Uterus (tissue), 4 donors: ENCODE measurements around the gene VEPH1. TPM values are rescaled to one million over a fixed set of nuclear protein-coding genes. Genes with fewer than 3 reads are reported as not detected.

Experiments used
- DNase-seq, 2 donors: peaks; one replicate each; pipeline ENCODE4 v3.0.0-alpha.2; 2019 to 2020
- H3K27ac ChIP-seq, 2 donors: fragments of 200-600 bp; sonication (generic); 1 replicate in 1 of 2; 2 replicates in 1 of 2; pipeline ENCODE4 v1.5.1; 2016 to 2018
- H3K27me3 ChIP-seq, 2 donors: fragments of 200-600 bp; sonication (generic); one replicate each; pipeline ENCODE4 v1.5.1; 2018 to 2019; ENCODE audit warnings: control low read depth in 1 of 2
- H3K36me3 ChIP-seq, 2 donors: fragments of 200-600 bp; sonication (generic); one replicate each; pipeline ENCODE4 v1.5.1; 2019; ENCODE audit warnings: control low read depth in 1 of 2
- H3K4me1 ChIP-seq, 2 donors: fragments of 200-600 bp; sonication (generic); one replicate each; pipeline ENCODE4 v1.5.1; 2018 to 2019; ENCODE audit warnings: control low read depth in 1 of 2
- H3K4me3 ChIP-seq, 2 donors: fragments of 200-600 bp; sonication (generic); 1 replicate in 1 of 2; 2 replicates in 1 of 2; pipeline ENCODE4 v1.5.1; 2018 to 2019; ENCODE audit warnings: mild to moderate bottlenecking in 1 of 2
- H3K9me3 ChIP-seq, 2 donors: fragments of 200-600 bp; sonication (generic); one replicate each; pipeline ENCODE4 v1.5.1; 2019; ENCODE audit warnings: control low read depth in 1 of 2
- POLR2A ChIP-seq, 2 donors: fragments of 450-650 bp; IDR thresholded peaks; one replicate each; pipeline ENCODE4 v1.6.1; 2016; ENCODE audit warnings: antibody characterized with exemption in 2 of 2, mild to moderate bottlenecking in 1 of 2, moderate library complexity in 1 of 2
- intact Hi-C: fragments of 100-400 bp; cut with DNase I; formaldehyde crosslinking; loops from one replicate; pipeline ENCODE4 v1.15.1; 2023; ENCODE audit warnings: low total_unique reads
- total RNA-seq, 4 donors: library from RNA; depleted of rRNA in 3 of 4; stranded (reverse); fragments of >200 nt in 3 of 4; gene quantifications; one replicate each; pipeline versions ENCODE4 v1.1.0 to v1.2.4, GENCODE V29; 2014 to 2023
- TF ChIP-seq, protein P1 (sequence below), 4 experiments: fragments of 200-600 bp in 2 of 4; fragments of 450-650 bp in 2 of 4; sonication (generic) in 2 of 4; IDR thresholded peaks; one replicate each; pipeline ENCODE4 v1.5.1; 2016 to 2019; ENCODE audit warnings: antibody characterized with exemption in 4 of 4, mild to moderate bottlenecking in 2 of 4, moderate library complexity in 1 of 4
- donor health status: DM: yes; HTN: yes; CAD: no.

VEPH1 gene
- total RNA-seq, 4 donors from 2014 or later = 12.2 TPM; not detected in 3

DNA sequence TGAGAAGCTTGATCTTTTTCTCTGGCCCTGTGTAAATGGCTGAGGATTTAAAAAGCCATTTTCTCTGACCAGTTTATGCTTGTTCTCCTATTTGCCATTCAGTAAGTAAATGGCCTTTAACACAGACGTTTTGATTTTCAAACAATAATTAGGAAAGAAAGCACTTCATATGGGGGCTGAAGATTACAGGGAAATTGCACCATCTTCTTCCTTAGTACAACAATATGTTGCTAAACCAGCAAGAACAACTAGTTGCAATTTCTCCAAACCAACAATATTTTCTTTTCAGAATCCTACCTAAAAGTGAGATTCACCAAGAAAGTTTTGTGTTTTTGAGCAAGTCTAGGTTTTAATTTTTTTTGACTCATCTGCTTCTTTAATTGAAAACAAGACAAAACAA is 262.8 kb downstream of the VEPH1 start:
- intact Hi-C loops = no loop called here
- H3K4me3 ChIP-seq = no peak overlapping the region

DNA sequence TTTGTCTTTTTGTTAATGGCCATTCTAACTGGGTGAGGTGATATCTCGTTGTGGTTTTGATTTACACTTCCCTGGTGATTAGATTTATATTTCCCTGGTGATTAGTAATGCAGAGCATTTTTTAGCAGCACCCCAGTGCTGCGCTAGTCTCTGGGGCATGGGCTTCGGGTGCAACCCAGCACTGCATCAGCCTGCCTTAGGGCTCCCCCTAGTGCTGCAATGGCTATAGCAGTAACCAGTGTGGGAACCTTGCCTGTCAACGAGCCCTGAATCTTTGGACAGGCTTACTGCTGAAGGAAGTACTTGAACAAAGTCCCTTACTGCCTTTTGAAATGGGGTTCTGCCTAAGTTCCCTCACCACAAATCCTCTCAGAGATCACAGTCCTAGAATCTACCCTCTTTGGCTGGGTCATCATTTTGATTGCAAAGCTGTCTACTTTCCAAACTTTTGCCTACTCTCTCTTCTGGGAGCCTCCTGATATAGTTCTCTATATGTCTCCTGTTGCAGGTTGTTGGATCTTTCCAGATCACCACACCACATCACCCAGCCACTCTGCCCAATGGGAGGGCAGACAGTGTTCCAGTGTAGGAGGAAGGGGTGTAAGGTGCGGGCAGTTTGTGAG is 264.0 kb downstream of the VEPH1 start:
- TF ChIP-seq, protein P1, sequence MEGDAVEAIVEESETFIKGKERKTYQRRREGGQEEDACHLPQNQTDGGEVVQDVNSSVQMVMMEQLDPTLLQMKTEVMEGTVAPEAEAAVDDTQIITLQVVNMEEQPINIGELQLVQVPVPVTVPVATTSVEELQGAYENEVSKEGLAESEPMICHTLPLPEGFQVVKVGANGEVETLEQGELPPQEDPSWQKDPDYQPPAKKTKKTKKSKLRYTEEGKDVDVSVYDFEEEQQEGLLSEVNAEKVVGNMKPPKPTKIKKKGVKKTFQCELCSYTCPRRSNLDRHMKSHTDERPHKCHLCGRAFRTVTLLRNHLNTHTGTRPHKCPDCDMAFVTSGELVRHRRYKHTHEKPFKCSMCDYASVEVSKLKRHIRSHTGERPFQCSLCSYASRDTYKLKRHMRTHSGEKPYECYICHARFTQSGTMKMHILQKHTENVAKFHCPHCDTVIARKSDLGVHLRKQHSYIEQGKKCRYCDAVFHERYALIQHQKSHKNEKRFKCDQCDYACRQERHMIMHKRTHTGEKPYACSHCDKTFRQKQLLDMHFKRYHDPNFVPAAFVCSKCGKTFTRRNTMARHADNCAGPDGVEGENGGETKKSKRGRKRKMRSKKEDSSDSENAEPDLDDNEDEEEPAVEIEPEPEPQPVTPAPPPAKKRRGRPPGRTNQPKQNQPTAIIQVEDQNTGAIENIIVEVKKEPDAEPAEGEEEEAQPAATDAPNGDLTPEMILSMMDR (IDR thresholded peaks at IDR 0.05) = peak in 3 of 4 experiments; percentile 22 to 49 (median 27)
- TF ChIP-seq POLR2A (IDR thresholded peaks at IDR 0.05) = no peak
- Histone ChIP-seq H3K36me3 (no peaks in the 10 kb centered on the region), H3K27ac (no peak overlapping the region), H3K4me3 (no peak overlapping the region), H3K27me3 (no peaks in the 10 kb centered on the region), H3K9me3 (no peaks in the 10 kb centered on the region), H3K4me1 (no peaks in the 10 kb centered on the region)
- DNase-seq = peak; percentile 23 to 24
- intact Hi-C loops = no loop called here

More for the DNA sequence above, 262.8 kb downstream of the VEPH1 start:
- Histone ChIP-seq H3K36me3 (no peaks in the 10 kb centered on the region), H3K27me3 (no peaks in the 10 kb centered on the region), H3K9me3 (no peaks in the 10 kb centered on the region), H3K4me1 (no peaks in the 10 kb centered on the region), H3K27ac (no peak overlapping the region)
- DNase-seq = no peak
- no peak for TF ChIP-seq POLR2A (IDR thresholded peaks at IDR 0.05)

DNA sequence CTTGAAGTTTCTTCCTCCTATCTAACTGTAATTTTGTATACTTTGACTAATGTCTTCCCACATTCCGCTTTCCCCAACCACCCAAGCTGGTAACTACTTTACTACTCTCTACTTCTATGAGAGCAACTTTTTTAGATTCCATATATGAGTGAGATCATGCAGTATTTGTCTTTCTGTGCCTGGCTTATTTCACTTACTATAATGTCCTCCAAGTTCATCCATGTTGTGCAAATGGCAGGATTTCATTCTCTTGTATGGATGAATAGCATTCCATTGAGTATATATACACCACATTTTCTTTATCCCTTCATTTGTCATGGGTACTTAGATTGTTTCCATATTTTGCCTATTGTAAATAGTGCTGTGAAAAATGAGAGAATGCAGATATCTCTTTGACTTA is 264.8 kb downstream of the VEPH1 start:
- no peak for DNase-seq
- Histone ChIP-seq H3K9me3 (no peaks in the 10 kb centered on the region), H3K36me3 (no peaks in the 10 kb centered on the region), H3K4me3 (no peak overlapping the region), H3K27ac (no peak overlapping the region), H3K4me1 (no peaks in the 10 kb centered on the region), H3K27me3 (no peaks in the 10 kb centered on the region)
- no peak for TF ChIP-seq POLR2A (IDR thresholded peaks at IDR 0.05)
- TF ChIP-seq, protein P1 (IDR thresholded peaks at IDR 0.05) = no peak
- intact Hi-C loops = no loop called here

DNA sequence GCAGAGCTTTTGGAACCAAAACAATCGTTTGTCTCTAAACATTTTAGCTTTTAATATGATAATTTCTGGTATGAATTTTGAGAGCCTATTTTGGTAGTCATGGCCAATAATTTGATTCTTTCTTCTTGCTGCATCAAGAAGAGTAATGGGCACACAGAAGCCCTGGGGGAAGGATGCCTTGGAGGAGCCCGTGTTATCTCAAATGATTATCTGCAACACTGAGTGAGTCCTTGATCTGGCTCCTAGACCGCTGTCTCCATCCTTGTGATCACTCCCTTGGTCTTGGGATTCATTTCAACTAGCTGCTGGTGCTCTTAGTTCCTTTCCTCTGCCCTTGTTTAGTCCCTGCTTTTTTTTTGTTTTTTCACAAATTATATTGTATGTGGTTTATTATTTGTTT is 265.3 kb downstream of the VEPH1 start:
- Histone ChIP-seq H3K4me1 (no peaks in the 10 kb centered on the region), H3K4me3 (no peak overlapping the region), H3K27me3 (no peaks in the 10 kb centered on the region), H3K9me3 (no peaks in the 10 kb centered on the region), H3K27ac (no peak overlapping the region), H3K36me3 (no peaks in the 10 kb centered on the region)
- intact Hi-C loops = no loop called here
- TF ChIP-seq, protein P1 (IDR thresholded peaks at IDR 0.05) = no peak
- no peak for TF ChIP-seq POLR2A (IDR thresholded peaks at IDR 0.05)
- no peak for DNase-seq

DNA sequence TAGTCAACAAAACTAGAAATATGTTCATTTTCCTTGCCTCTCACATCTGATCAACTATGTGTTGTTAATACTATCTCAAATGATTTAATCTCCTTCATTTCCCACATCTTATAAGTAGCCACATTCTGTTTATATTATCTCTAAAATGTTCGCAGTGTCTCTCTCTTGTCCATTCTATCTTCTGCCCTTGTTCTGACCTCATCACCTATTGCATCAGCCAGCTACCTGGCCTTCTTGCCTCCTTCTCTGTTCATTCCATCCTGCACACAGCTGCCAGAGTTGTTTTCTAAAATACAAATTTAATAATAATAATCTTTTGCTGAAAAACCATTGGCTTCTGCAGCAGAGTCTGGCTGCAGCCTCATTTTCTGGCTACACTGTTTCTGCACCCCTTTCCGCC is 267.9 kb downstream of the VEPH1 start:
- no peaks in the 10 kb centered on the region for H3K36me3 ChIP-seq
- no peak overlapping the region for H3K27ac ChIP-seq
- no peak for DNase-seq
- no peak overlapping the region for H3K4me3 ChIP-seq
- no peaks in the 10 kb centered on the region for H3K27me3 ChIP-seq
- no peaks in the 10 kb centered on the region for H3K9me3 ChIP-seq
- H3K4me1 ChIP-seq = no peaks in the 10 kb centered on the region
- TF ChIP-seq, protein P1 (IDR thresholded peaks at IDR 0.05) = no peak
- no peak for TF ChIP-seq POLR2A (IDR thresholded peaks at IDR 0.05)
- intact Hi-C loops = no loop called here

DNA sequence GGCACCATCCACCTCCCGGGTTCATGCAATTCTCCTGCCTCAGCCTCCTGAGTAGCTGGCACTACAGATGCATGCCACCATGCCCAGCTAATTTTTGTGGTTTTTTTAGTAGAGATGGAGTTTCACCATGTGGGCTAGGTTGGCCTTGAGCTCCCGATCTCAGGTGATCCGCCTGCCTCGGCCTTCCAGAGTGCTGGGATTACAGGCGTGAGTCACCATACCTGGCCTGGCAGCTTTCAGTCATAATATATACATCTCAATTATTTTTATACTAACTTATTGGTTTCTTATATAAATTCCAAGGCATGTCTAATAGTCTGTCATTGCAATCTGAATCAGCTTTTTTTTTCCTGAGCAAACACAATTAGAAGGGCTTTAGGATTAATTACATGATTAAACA is 269.3 kb downstream of the VEPH1 start:
- Histone ChIP-seq H3K4me3 (no peak overlapping the region), H3K36me3 (no peaks in the 10 kb centered on the region), H3K27me3 (no peaks in the 10 kb centered on the region), H3K4me1 (no peaks in the 10 kb centered on the region), H3K27ac (no peak overlapping the region), H3K9me3 (no peaks in the 10 kb centered on the region)
- TF ChIP-seq, protein P1 (IDR thresholded peaks at IDR 0.05) = no peak
- no peak for TF ChIP-seq POLR2A (IDR thresholded peaks at IDR 0.05)
- intact Hi-C loops = no loop called here
- no peak for DNase-seq
